Peyer's patch (tissue), 4 donors: ENCODE results near the gene CACNA2D3.

ENCODE experiments used
- CTCF ChIP-seq, 6 experiments: fragments of 450-650 bp in 4 of 6; fragments of 200-600 bp in 2 of 6; sonication (generic) in 1 of 6; IDR thresholded peaks; one replicate each; pipeline ENCODE4 v1.5.1; 2017 to 2019; ENCODE audit warnings: antibody characterized with exemption in 6 of 6, mild to moderate bottlenecking in 3 of 6, moderate library complexity in 1 of 6
- POLR2A ChIP-seq, 2 donors: fragments of 450-650 bp; IDR thresholded peaks; one replicate each; pipeline ENCODE4 v1.5.1; 2017; ENCODE audit warnings: antibody characterized with exemption in 2 of 2, mild to moderate bottlenecking in 2 of 2, moderate library complexity in 2 of 2

- TF ChIP-seq CTCF (IDR thresholded peaks at IDR 0.05) (no peak), POLR2A (IDR thresholded peaks at IDR 0.05) (no peak)
These were observed 441.3 kb downstream of the CACNA2D3 start for GRCh38 chr3:54563501-54564200.
